CD14-positive monocyte (primary cell): ENCODE data around the gene PNLIPRP2. TPM values are rescaled to one million over a fixed set of nuclear protein-coding genes. Genes with fewer than 3 reads are reported as not detected.

Experiments used
- DNase-seq, 3 donors: peaks; one replicate each; pipeline ENCODE4 v3.0.0-alpha.2; 2011 to 2022
- H2AFZ ChIP-seq: 2 replicates; pipeline ENCODE4 v1.6.0; 2012; ENCODE audit warnings: mild to moderate bottlenecking, low read depth, low read length, inconsistent platforms; ENCODE audit not compliant: insufficient read depth, poor library complexity, severe bottlenecking
- H3K27ac ChIP-seq, 2 donors: 1 replicate in 1 of 2; 2 replicates in 1 of 2; pipeline ENCODE4 v1.5.1; 2012 to 2013; ENCODE audit warnings: low read length in 2 of 2, control low read depth in 1 of 2, inconsistent platforms in 1 of 2, low read depth in 1 of 2, mild to moderate bottlenecking in 1 of 2
- H3K27me3 ChIP-seq, 2 donors: one replicate each; pipeline versions ENCODE4 v1.6.0 to v1.6.1; 2011 to 2013; ENCODE audit warnings: low read length in 2 of 2; ENCODE audit not compliant: control insufficient read depth in 2 of 2, insufficient read depth in 2 of 2
- H3K36me3 ChIP-seq, 2 donors: replicated peaks in 1 of 2; 1 replicate in 1 of 2; 2 replicates in 1 of 2; pipeline versions ENCODE4 v1.5.1 to v1.6.1; 2012 to 2013; ENCODE audit warnings: low read length in 2 of 2, control low read depth in 1 of 2, inconsistent platforms in 1 of 2, mild to moderate bottlenecking in 1 of 2; ENCODE audit not compliant: insufficient read depth in 2 of 2, control insufficient read depth in 1 of 2
- H3K4me1 ChIP-seq, 2 donors: 1 replicate in 1 of 2; 2 replicates in 1 of 2; pipeline versions ENCODE4 v1.5.1 to v1.6.1; 2012 to 2013; ENCODE audit warnings: low read length in 2 of 2, control low read depth in 1 of 2, inconsistent platforms in 1 of 2, mild to moderate bottlenecking in 1 of 2, moderate library complexity in 1 of 2; ENCODE audit not compliant: insufficient read depth in 2 of 2, control insufficient read depth in 1 of 2
- H3K4me2 ChIP-seq: replicated peaks from 2 replicates; pipeline ENCODE3; 2012; ENCODE audit warnings: low read length, moderate library complexity, mild to moderate bottlenecking; ENCODE audit not compliant: poor library complexity, severe bottlenecking; ENCODE audit errors: extremely low read depth
- H3K4me3 ChIP-seq, 3 experiments: fragments of 200-600 bp in 1 of 3; sonication (generic) in 1 of 3; replicated peaks in 1 of 3; 1 replicate in 2 of 3; 2 replicates in 1 of 3; pipeline ENCODE4 v1.5.1; 2011 to 2013; ENCODE audit warnings: low read length in 3 of 3, mild to moderate bottlenecking in 3 of 3, control low read depth in 2 of 3, low read depth in 2 of 3, inconsistent platforms in 1 of 3, moderate library complexity in 1 of 3
- H3K79me2 ChIP-seq: 2 replicates; pipeline ENCODE4 v1.6.0; 2012; ENCODE audit warnings: mild to moderate bottlenecking, control low read depth, inconsistent platforms, low read length, moderate library complexity; ENCODE audit not compliant: insufficient read depth
- H3K9ac ChIP-seq: 2 replicates; pipeline ENCODE4 v1.6.0; 2017; ENCODE audit warnings: low read length, mild to moderate bottlenecking; ENCODE audit not compliant: insufficient read depth, poor library complexity, severe bottlenecking
- H3K9me3 ChIP-seq, 2 donors: replicated peaks in 1 of 2; 1 replicate in 1 of 2; 2 replicates in 1 of 2; pipeline versions ENCODE4 v1.5.1 to v1.6.1; 2012 to 2013; ENCODE audit warnings: low read length in 2 of 2, control low read depth in 1 of 2; ENCODE audit not compliant: control insufficient read depth in 1 of 2, insufficient read depth in 1 of 2
- H4K20me1 ChIP-seq: 2 replicates; pipeline ENCODE4 v1.6.0; 2012; ENCODE audit warnings: mild to moderate bottlenecking, low read length, control low read depth, moderate library complexity; ENCODE audit not compliant: insufficient read depth
- H3K27ac Mint-ChIP-seq, 7 donors: one replicate each; pipeline ENCODE4 v1.8.0; 2020; ENCODE audit warnings: mild to moderate bottlenecking in 7 of 7, mixed read lengths in 7 of 7, moderate library complexity in 6 of 7, inconsistent platforms in 2 of 7
- H3K27me3 Mint-ChIP-seq, 3 donors: one replicate each; pipeline ENCODE4 v1.8.0; 2021 to 2022; ENCODE audit warnings: low read depth in 3 of 3, mild to moderate bottlenecking in 3 of 3, mixed read lengths in 3 of 3, moderate library complexity in 3 of 3, inconsistent platforms in 1 of 3
- H3K36me3 Mint-ChIP-seq, 2 donors: one replicate each; pipeline ENCODE4 v1.8.0; 2020; ENCODE audit warnings: mixed read lengths in 2 of 2, inconsistent platforms in 1 of 2, mild to moderate bottlenecking in 1 of 2
- H3K4me1 Mint-ChIP-seq: one replicate; pipeline ENCODE4 v1.8.0; 2020; ENCODE audit warnings: mild to moderate bottlenecking, mixed read lengths
- H3K4me3 Mint-ChIP-seq, 2 donors: one replicate each; pipeline ENCODE4 v1.8.0; 2020; ENCODE audit warnings: mild to moderate bottlenecking in 2 of 2, mixed read lengths in 2 of 2, moderate library complexity in 1 of 2
- H3K9me3 Mint-ChIP-seq, 7 donors: one replicate each; pipeline ENCODE4 v1.8.0; 2020 to 2022; ENCODE audit warnings: mixed read lengths in 7 of 7, mild to moderate bottlenecking in 6 of 7, moderate library complexity in 6 of 7, inconsistent platforms in 2 of 7
- CTCF ChIP-seq: fragments of 200-600 bp; IDR thresholded peaks from one replicate; pipeline ENCODE4 v1.8.0; 2022; ENCODE audit warnings: antibody characterized with exemption, mild to moderate bottlenecking
- WGBS: methylation state at CpG from one replicate; pipeline ENCODE4 v1.1.5; 2013; ENCODE audit warnings: missing lambda C conversion rate; ENCODE audit not compliant: insufficient coverage; 5-methylcytosine and 5-hydroxymethylcytosine counted together
- intact Hi-C, 2 donors: fragments of 100-400 bp; cut with micrococcal nuclease; formaldehyde crosslinking; loops; one replicate each; pipeline versions ENCODE4 v1.15.0 to v1.15.1; 2023
- polyA plus RNA-seq, 3 donors: library from polyadenylated mRNA; depleted of rRNA in 1 of 3; unstranded in 2 of 3; stranded (reverse) in 1 of 3; fragments of 300-500 nt in 2 of 3; fragments of >200 nt in 1 of 3; fragmentation: Illumina TruSeq in 2 of 3; gene quantifications; 1 replicate in 2 of 3; 2 replicates in 1 of 3; pipeline ENCODE4 v1.2.3, GENCODE V29; 2012 to 2021

The PNLIPRP2 gene
- polyA plus RNA-seq, 3 donors: not detected

- intact Hi-C loops: loop anchor here (5.0 kb wide), 1 partner anchor 493 kb away; no protein-coding TSS in a partner anchor
- Histone ChIP-seq H3K36me3 (no peaks in the 10 kb centered on the region), H2AFZ (no peak overlapping the region), H3K9me3 (no peaks in the 10 kb centered on the region), H3K9ac (no peak overlapping the region), H4K20me1 (no peaks in the 10 kb centered on the region), H3K79me2 (no peaks in the 10 kb centered on the region), H3K4me3 (no peak overlapping the region), H3K4me2 (no peak overlapping the region), H3K4me1 (no peaks in the 10 kb centered on the region), H3K27me3 (no peaks in the 10 kb centered on the region), H3K27ac (no peak overlapping the region)
- 98% methylated on average over 8 of the region's 11 CpGs for WGBS
- H3K4me3 Mint-ChIP-seq: no peak overlapping the region
- H3K27ac Mint-ChIP-seq: no peak overlapping the region
- H3K9me3 Mint-ChIP-seq: peaks cover 0 to 2% (median 0%) of the 10 kb centered on the region in 7 donors
- H3K4me1 Mint-ChIP-seq: peaks cover 1% of the 10 kb centered on the region
- no peak for TF ChIP-seq CTCF
- H3K27me3 Mint-ChIP-seq: peaks cover 0 to 6% (median 3%) of the 10 kb centered on the region in 3 donors
- no peak for DNase-seq
- H3K36me3 Mint-ChIP-seq: no peaks in the 10 kb centered on the region
Observed at GRCh38 chr10:116683821-116684220, 63.1 kb downstream of the PNLIPRP2 start.

GRCh38 chr10:116684781-116685180, 64.0 kb downstream of the PNLIPRP2 start:
- Mint-ChIP-seq H3K9me3 (peaks cover 0 to 2% (median 0%) of the 10 kb centered on the region in 7 donors), H3K27ac (no peak overlapping the region), H3K4me1 (peaks cover 1% of the 10 kb centered on the region), H3K36me3 (no peaks in the 10 kb centered on the region), H3K27me3 (peaks cover 2 to 13% (median 8%) of the 10 kb centered on the region in 3 donors), H3K4me3 (no peak overlapping the region)
- Histone ChIP-seq H3K36me3 (no peaks in the 10 kb centered on the region), H3K4me2 (no peak overlapping the region), H4K20me1 (no peaks in the 10 kb centered on the region), H2AFZ (no peak overlapping the region), H3K9me3 (no peaks in the 10 kb centered on the region), H3K4me1 (no peaks in the 10 kb centered on the region), H3K79me2 (no peaks in the 10 kb centered on the region), H3K27ac (no peak overlapping the region), H3K27me3 (no peaks in the 10 kb centered on the region), H3K9ac (no peak overlapping the region), H3K4me3 (no peak overlapping the region)
- intact Hi-C loops: loop anchor here (5.0 kb wide), 1 partner anchor 493 kb away; no protein-coding TSS in a partner anchor
- TF ChIP-seq CTCF: no peak
- 92% methylated on average over 5 of the region's 5 CpGs for WGBS
- no peak for DNase-seq
